ENCODE measurements around the gene KLK6.

KLK6 gene

DNA sequence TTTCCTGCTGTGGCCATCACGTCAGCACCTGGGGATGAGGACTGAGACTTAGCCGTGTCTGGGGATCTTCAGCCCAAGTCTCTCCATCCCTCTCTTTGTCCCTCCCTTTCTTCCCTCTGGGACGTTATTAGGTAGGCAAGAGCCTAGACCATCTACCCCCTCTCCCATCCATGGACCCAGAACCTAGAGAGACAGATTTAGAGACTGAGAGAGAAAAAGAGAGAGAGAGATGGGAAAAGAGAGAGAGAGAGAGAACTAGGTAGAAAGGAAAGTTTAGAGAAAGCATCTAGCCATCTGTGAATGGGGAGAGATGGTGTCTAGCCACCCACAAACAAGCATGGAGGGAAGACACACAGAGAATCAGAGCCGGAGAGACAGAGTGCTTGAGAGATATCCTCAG, 58.7 kb downstream of the KLK6 start:
- no peak for DNase-seq (ENCODE audit: low read depth)

DNA sequence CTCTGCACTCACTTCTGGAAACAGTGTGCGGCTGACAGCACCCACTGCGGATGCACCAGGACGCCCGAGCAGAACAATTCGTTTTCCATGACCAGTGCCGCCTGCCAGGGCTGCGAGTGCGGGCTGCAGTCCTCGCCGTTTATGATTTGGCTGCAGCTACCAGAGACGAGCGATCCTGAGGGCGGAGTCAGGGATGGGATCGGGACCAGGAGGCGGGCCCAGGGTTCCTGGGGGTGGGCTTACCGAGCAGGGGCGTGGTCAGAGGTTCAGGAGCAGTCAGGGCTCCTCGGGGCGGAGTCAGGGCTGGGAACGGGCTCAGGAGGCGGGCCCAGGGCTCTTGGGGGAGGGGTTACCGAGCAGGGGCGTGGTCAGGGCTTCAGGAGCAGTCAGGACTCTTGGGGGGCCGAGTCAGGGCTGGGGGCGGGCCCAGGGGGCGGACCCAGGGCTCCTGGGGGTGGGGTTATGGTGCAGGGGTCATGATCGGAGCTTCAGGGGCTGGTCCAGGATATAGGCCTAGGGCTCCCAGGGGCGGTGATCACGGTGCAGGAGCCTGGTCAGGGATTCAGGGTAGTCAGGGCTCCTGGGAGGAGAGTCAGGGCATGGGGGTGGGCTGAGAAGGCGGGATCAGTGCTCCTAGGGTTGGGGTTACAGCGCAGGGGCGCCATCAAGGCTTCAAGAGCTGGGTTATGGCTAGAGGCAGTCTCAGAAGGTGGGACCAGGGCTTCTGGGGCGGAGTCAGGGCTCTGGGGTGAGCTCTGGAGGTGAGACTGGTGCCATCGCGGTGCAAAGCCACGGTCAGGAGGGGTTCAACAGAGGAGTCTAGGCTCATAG, 59.9 kb downstream of the KLK6 start:
- DNase-seq (ENCODE audit: low read depth), result no peak

Data from activated T-helper 9 cell treated with anti-CD3 and anti-CD28 coated beads, Interleukin-2, amount 50 U/mL, for 16 hours (primary cell).